IPS DF 19.7 (cell line): Measurements from ENCODE around the gene IL23R.
"Not testable (repeated sequence)": the region's sequence is repeated elsewhere in the genome, so short reads cannot be mapped to it uniquely, and the experiment has no call there.

Source experiments
- DNase-seq: peaks from one replicate; pipeline ENCODE4 v3.0.0-alpha.2; 2013; ENCODE audit warnings: low read depth, low spot score

The IL23R gene

GRCh38 chr1:67193704-67194103, 27.4 kb downstream of the IL23R start:
- no peak for DNase-seq

- no peak for DNase-seq
These were observed 28.1 kb downstream of the IL23R start for GRCh38 chr1:67194209-67194863.

DNA sequence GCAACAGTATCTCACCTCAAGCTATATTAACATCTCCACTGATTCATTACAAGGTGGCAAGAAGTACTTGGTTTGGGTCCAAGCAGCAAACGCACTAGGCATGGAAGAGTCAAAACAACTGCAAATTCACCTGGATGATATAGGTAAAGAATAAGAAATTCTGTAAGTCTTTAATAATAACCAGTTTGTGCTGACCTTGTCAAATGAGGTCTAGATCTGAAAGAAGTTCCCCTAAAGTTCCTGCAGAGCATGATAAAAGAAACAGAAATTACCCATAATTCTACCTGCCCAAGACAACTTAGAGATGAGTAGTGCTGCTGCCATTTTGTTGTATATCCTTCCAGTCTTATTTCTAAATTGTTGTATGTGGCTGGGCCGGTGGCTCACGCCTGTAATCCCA, 34.5 kb downstream of the IL23R start:
- no peak for DNase-seq

DNA sequence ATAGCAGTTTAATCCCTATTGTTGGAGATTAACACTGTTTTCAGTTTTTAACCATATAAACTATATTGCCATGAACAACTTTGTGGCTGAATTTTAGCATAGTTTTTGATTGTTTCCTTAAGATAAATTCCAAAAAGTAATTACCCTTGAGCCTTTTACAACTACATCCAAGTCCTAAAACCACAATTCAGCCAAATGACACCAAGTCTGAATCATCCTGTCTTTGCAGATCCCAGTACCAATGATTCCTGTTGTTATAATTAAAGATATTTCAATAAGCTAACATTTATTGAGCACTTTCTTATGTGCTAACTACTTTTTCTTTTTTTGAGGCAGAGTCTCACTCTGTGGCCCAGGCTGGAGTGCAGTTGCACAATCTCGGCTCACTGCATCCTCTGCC, 35.6 kb downstream of the IL23R start:
- DNase-seq, result no peak

DNA sequence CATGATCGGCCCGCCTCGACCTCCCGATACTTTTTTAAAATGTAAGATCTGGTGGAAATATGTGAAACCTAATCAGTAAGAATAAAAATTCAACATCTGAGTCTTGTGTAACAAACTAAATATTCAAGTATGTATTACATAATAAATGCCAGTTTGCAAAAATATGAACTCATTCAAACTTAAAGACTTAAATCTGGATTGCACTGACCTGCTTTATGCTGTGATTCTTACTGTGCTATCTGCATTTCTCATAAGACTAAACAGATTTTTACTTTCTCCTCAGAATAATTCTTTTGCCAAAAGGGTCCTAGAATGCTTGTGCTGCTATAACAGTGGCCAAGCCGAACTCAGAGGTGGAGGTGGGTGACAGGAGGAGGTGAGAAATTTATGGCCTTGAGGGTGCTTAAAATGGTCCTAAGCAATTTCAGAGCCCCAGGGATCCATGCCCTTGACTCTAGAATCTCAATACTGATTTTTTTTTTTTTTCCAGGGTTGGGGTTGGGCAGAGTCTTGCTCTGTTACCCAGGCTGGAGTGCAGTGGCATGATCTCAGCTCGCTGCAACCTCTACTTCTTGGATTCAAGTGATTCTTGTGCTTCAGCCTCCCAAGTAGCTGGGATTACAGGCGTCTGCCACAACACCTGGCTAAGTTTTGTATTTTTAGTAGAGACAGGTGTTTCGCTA, 38.2 kb downstream of the IL23R start:
- DNase-seq, result no peak

- DNase-seq, result not testable (repeated sequence)
These were observed 41.1 kb downstream of the IL23R start for GRCh38 chr1:67207398-67207797.

- DNase-seq, result no peak
These were observed 42.0 kb downstream of the IL23R start for GRCh38 chr1:67208217-67208616.

DNA sequence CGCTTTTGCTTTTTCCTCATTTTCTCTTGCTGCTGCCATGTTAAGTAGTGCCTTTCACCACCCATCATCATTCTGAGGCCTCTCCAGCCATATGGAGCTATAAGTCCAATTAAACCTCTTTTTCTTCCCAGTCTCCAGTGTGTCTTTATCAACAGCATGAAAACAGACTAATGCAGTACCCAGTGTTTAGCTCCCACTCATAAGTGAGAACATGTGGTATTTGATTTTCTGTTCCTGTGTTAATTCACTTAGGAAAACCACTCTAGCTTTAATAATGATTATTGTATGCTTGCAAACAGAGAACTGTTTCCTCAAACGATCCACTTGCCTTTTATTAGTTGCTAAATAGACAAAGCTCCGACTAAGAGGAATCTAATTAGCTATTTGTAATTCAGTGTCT, 43.3 kb downstream of the IL23R start:
- DNase-seq, result no peak

GRCh38 chr1:67211589-67212563, 45.6 kb downstream of the IL23R start:
- no peak for DNase-seq

- DNase-seq, result peak; percentile 23
These were observed 46.9 kb downstream of the IL23R start for GRCh38 chr1:67213164-67213563.

DNA sequence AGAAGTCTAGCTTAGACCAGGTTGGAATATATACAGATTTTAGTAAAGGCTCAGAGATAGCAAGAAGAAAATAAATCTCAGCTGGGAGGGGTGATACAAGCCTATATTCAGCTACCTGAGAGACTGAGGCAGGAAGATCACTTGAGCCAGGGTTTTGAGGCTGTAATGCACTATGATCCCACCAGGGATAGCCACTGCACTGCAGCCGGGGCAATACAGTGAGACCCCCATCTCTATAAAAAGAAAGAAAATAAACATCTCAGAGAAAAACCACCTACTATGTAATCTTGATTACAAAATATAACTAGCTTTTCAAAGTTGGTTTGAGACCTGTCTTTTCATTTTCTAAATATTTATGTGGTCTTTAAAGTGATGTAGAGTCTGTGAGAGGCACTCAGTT, 47.7 kb downstream of the IL23R start:
- no peak for DNase-seq

DNA sequence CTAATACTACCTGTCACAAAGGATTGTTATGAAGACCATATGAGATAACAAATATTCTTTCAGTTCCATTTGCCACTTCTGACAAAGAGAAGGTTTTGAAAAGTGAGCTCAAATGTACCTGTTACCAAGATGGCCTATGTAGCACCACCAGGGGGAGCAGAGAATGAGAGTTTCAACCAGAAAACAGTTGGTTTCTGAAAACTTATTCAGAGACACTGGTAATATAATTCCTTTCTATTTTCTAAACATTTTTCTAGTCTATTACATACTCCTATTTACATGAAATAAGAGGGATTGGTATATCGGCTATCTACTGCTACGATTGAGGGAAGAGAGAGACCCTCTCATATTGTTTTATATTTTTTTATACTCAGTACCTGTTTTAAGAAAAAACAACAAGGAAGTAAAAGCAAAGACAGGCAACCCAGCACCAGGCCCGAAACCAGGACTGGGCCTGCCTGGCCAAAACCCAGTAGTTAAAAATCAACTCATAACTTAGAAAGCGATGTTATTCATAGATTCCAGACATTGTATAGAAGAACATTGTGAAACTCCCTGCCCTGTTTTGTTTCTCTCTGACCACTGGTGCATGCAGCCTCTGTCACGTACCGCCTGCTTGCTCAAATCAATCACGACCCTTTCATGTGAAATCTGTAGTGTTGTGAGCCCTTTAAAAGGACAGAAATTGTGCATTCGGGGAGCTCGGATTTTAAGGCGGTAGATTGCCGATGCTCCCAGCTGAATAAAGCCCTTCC, 48.3 kb downstream of the IL23R start:
- no peak for DNase-seq

DNA sequence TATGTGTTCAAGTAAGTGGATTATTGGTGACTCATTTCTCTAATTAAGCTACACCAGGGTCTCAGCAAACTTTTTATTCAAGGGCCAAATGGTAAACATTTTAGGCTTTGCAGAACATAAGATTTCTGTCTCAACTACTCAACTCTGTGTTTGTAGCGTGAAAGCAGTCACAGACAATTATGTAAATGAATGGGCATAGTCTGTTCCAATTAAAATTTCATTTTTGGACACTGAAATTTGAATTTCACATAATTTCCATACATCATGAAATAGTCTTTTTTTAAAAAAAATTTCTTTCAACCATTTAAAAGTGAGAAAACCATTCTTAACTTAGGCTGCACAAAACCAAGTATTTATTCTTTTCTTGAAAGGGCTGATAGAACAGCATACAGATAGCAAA, 50.1 kb downstream of the IL23R start:
- DNase-seq, result no peak

- DNase-seq, result no peak
These were observed 51.2 kb downstream of the IL23R start for GRCh38 chr1:67217417-67217816.

GRCh38 chr1:67217938-67218337, 51.7 kb downstream of the IL23R start:
- DNase-seq, result no peak

DNA sequence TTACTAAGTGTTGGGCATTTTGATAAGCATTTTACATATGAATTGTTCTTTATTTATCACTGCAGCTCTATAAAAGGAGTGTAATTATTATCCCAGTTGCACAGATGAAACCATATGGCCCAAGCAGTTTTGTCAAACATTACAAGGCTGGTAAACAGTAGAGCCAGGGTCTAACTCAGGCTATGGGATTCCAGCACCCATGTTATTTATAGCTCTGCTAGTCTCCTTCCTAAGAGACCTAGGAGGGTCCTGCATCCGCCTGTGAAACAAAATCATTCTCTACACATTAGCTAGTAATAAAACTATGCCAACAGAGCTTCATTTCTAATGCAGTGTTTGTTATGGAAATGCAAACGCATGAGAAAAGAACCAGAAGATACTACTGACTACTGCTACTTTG, 58.6 kb downstream of the IL23R start:
- DNase-seq, result no peak

DNA sequence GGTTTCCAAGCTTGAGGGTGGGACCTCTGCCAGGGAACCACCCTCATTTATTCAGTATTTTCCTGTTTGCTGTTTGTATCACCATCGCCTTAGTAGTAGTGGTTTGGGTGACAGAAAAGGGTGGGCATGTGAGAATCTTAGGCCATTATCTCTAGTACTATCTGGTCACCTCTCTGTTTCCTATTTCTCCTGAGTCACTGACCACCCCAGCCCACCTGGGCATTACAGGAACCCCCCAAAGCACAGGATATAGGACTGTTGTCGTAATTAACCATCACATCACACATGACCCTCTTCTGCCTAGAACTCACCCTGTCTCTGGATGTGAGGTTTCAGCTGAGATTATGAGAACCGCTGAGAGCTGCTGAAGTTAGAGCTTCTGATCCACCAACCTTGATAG, 60.4 kb downstream of the IL23R start:
- no peak for DNase-seq

DNA sequence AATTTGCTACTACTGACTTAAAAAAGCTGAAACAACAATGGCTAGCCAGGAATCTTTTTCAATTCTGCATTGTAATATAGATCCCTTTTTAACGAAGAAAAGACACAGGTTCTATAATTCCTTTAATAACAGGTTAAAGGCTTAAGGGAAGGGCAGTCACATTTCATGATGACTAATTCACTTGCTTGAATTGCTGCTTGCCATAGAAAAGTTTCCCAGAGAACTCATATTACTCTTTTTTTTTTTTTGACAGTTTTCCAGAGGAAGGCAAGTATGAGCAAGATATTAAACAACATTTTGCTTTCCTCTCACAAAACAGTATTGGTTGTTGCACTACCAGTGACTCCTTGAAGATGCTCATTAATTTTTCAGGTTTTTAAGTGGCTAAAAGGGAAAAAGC, 60.9 kb downstream of the IL23R start:
- no peak for DNase-seq

GRCh38 chr1:67228791-67229190, 62.5 kb downstream of the IL23R start:
- DNase-seq, result no peak

GRCh38 chr1:67230539-67230938, 64.3 kb downstream of the IL23R start:
- no peak for DNase-seq

DNA sequence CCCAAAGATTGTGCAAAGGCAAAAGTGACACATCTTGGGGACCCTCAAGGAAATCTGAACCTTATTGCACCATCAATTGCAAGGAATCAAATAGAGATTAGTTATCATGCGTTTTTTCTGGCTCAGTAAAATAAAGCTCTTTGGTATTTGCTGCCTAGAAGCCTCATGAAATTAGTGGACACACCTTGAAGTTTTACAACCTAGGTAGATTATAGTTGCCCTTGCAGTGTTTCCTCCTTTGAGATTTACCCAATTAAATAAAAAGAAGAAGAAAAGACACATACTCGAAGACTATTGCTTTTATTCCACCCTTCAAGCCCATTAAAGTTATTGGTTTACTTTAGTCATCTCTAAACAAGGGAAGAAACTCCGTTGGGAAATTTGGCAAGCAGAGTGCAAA, 70.0 kb downstream of the IL23R start:
- DNase-seq, result no peak

DNA sequence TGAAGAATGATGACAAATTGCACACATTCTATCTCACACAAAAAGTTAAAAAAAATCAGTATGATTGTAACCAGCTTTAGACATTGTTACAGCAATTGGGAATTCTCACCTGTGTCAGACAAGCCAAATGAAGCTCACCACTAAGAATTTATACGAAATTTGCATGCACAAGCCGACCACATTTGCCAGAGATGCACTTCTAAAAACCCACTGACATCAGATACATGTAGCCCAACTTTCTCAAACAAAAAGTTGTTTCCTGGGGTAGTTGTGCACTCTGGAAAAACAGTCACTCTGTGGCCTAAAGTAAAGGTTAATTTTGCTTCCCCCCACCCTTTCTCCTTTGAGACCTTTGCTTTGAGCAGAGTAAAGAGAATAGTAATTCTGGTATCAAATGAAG, 73.5 kb downstream of the IL23R start:
- DNase-seq, result no peak
